PC-9 (cell line): Measurements from ENCODE around the gene NIPSNAP3A. TPM values are rescaled to one million over a fixed set of nuclear protein-coding genes. Genes with fewer than 3 reads are reported as not detected.

Experiments used
- BruUV-seq: library from RNA; stranded (reverse); fragments of 400-500 nt; replicated peaks from 2 replicates; lab custom pipeline; 2021; lab: Mats Ljungman, UMichigan
- CTCF ChIA-PET: fragments of 300-600 bp; sonication (Branson Sonifier 250); formaldehyde crosslinking; loops from one replicate; lab custom pipeline; 2022; ENCODE audit warnings: antibody characterized with exemption; lab: Charles Lee
- POLR2A ChIA-PET: fragments of 300-600 bp; sonication (Branson Sonifier 250); formaldehyde crosslinking; loops from one replicate; lab custom pipeline; 2022; ENCODE audit warnings: antibody characterized with exemption; ENCODE audit not compliant: unreplicated experiment; lab: Charles Lee
- DNase-seq, 2 experiments: peaks; one replicate each; pipeline versions ENCODE4 v3.0.0 to v3.0.0-alpha.2; 2015 to 2022; ENCODE audit warnings: mixed read lengths in 1 of 2
- H2AFZ ChIP-seq: fragments of 200-600 bp; sonication (generic); 2 replicates; pipeline ENCODE4 v1.8.1; 2017; ENCODE audit warnings: antibody characterized with exemption
- H3F3A ChIP-seq: fragments of 200-600 bp; sonication (generic); 2 replicates; pipeline ENCODE4 v1.8.1; 2017; ENCODE audit warnings: antibody characterized with exemption, mild to moderate bottlenecking, low read depth; ENCODE audit not compliant: insufficient read depth
- H3K27ac ChIP-seq: fragments of 200-600 bp; sonication (generic); 2 replicates; pipeline ENCODE4 v1.6.1; 2016; ENCODE audit warnings: mixed run types
- H3K27me3 ChIP-seq: fragments of 200-600 bp; sonication (generic); 2 replicates; pipeline ENCODE4 v1.6.1; 2016; ENCODE audit warnings: low read depth, mixed run types; ENCODE audit not compliant: insufficient read depth
- H3K36me3 ChIP-seq: fragments of 200-600 bp; sonication (generic); 2 replicates; pipeline ENCODE4 v1.6.1; 2016; ENCODE audit warnings: low read depth, mixed run types
- H3K4me1 ChIP-seq: fragments of 200-600 bp; sonication (generic); replicated peaks from 2 replicates; pipeline ENCODE4 v1.6.1; 2016; ENCODE audit warnings: mixed run types; ENCODE audit not compliant: insufficient read depth
- H3K4me2 ChIP-seq: fragments of 200-600 bp; sonication (generic); 2 replicates; pipeline ENCODE4 v1.6.1; 2017; ENCODE audit warnings: mixed run types
- H3K4me3 ChIP-seq: fragments of 200-600 bp; sonication (generic); 2 replicates; pipeline ENCODE4 v1.6.1; 2016; ENCODE audit warnings: mixed run types
- H3K79me2 ChIP-seq: fragments of 200-600 bp; sonication (generic); 2 replicates; pipeline ENCODE4 v1.6.1; 2017; ENCODE audit warnings: low read depth, mixed run types
- H3K9me2 ChIP-seq: fragments of 200-600 bp; sonication (generic); 2 replicates; pipeline ENCODE4 v1.8.1; 2017; ENCODE audit warnings: mild to moderate bottlenecking; ENCODE audit not compliant: insufficient read depth
- H3K9me3 ChIP-seq: fragments of 200-600 bp; sonication (generic); 2 replicates; pipeline ENCODE4 v1.8.1; 2016; ENCODE audit warnings: low read depth; ENCODE audit not compliant: insufficient read depth
- H4K20me1 ChIP-seq: fragments of 200-600 bp; sonication (generic); 2 replicates; pipeline ENCODE4 v1.8.1; 2017; ENCODE audit not compliant: insufficient read depth
- EZH2 ChIP-seq: fragments of 200-600 bp; sonication (generic); IDR thresholded peaks from 2 replicates; pipeline ENCODE4 v1.8.0; 2017; ENCODE audit warnings: antibody characterized with exemption, low read depth
- intact Hi-C: fragments of 100-400 bp; cut with micrococcal nuclease; formaldehyde crosslinking; loops from one replicate; pipeline ENCODE4 v1.10.0; 2022; ENCODE audit not compliant: unreplicated experiment
- total RNA-seq: library from RNA; stranded (reverse); gene quantifications from 2 replicates; pipeline ENCODE4 v1.2.3, GENCODE V29; 2021
- TF ChIP-seq, protein P1 (sequence below): fragments of 200-600 bp; sonication (generic); conservative IDR thresholded peaks from 2 replicates; pipeline ENCODE4 v1.6.1; 2017; ENCODE audit warnings: mixed run types, antibody characterized with exemption, mild to moderate bottlenecking, moderate library complexity

Gene NIPSNAP3A
- total RNA-seq, 1 experiment from 2014 or later, result 19.8 TPM

DNA sequence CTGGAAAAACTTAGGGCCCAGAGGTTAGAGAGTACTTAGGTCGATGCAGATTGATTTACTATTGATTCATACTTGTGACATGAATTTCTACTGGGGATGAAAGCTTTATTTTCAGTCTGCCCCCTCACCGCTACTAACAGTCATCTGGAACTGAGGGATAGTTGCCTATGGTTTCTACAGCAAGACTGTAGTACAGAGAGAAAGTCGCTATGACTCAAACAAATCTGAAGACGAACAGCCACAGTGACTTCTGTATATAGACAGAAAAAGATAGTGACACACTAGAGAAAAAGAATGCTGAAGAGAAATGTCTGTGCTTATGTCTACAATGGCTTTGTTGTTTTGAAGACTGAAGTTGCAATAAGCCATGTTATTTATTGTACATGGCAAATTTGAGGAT lies 35.9 kb upstream of the NIPSNAP3A start:
- Histone ChIP-seq H4K20me1 (no peaks in the 10 kb centered on the region), H2AFZ (no peak overlapping the region), H3K9me2 (no peaks in the 10 kb centered on the region), H3K4me2 (no peak overlapping the region), H3K79me2 (no peaks in the 10 kb centered on the region), H3K9me3 (no peaks in the 10 kb centered on the region; the same call in 1 of the 2 replicates), H3F3A (no peaks in the 10 kb centered on the region), H3K27me3 (peaks cover 4% of the 10 kb centered on the region; the same call in 1 of the 2 replicates), H3K36me3 (no peaks in the 10 kb centered on the region), H3K4me1 (no peaks in the 10 kb centered on the region), H3K27ac (no peak overlapping the region), H3K4me3 (no peak overlapping the region)
- DNase-seq, result no peak
- TF ChIP-seq, protein P1, sequence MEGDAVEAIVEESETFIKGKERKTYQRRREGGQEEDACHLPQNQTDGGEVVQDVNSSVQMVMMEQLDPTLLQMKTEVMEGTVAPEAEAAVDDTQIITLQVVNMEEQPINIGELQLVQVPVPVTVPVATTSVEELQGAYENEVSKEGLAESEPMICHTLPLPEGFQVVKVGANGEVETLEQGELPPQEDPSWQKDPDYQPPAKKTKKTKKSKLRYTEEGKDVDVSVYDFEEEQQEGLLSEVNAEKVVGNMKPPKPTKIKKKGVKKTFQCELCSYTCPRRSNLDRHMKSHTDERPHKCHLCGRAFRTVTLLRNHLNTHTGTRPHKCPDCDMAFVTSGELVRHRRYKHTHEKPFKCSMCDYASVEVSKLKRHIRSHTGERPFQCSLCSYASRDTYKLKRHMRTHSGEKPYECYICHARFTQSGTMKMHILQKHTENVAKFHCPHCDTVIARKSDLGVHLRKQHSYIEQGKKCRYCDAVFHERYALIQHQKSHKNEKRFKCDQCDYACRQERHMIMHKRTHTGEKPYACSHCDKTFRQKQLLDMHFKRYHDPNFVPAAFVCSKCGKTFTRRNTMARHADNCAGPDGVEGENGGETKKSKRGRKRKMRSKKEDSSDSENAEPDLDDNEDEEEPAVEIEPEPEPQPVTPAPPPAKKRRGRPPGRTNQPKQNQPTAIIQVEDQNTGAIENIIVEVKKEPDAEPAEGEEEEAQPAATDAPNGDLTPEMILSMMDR, result no peak
- TF ChIP-seq EZH2, result no peak
- BruUV-seq, result no TSS peak
- ChIA-PET POLR2A (no interaction called here), CTCF (no interaction called here)
- intact Hi-C loops, result no loop called here

DNA sequence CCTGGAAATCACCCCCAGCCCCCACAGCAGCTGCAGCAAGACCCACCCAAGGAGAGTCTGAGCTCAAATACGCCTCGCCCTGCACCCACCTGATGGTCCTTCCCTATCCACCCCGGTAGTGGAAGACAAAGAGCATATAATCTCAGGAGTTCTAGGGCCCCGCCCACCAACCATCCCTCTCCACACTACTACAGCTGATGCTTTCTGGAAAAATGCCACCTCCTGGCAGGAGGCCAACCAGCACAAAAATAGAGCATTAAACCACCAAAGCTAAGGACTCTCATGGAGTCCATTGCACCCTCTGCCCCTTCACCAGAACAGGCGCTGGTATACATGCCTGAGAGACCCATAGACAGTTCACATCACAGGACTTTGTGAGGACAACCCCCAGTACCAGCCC lies 22.5 kb upstream of the NIPSNAP3A start:
- Histone ChIP-seq H3K36me3 (no peaks in the 10 kb centered on the region), H3F3A (no peaks in the 10 kb centered on the region), H3K9me2 (no peaks in the 10 kb centered on the region; the same call in 1 of the 2 replicates), H3K27ac (no peak overlapping the region), H4K20me1 (no peaks in the 10 kb centered on the region), H3K4me2 (no peak overlapping the region), H3K4me1 (no peaks in the 10 kb centered on the region), H3K27me3 (no peaks in the 10 kb centered on the region; the same call in 1 of the 2 replicates), H3K79me2 (no peaks in the 10 kb centered on the region), H3K9me3 (no peaks in the 10 kb centered on the region; the same call in 1 of the 2 replicates), H3K4me3 (no peak overlapping the region), H2AFZ (no peak overlapping the region)
- TF ChIP-seq, protein P1, result no peak
- no peak for TF ChIP-seq EZH2
- BruUV-seq, result no TSS peak
- intact Hi-C loops, result no loop called here
- POLR2A ChIA-PET, result no interaction called here
- DNase-seq, result no peak
- CTCF ChIA-PET, result no interaction called here

DNA sequence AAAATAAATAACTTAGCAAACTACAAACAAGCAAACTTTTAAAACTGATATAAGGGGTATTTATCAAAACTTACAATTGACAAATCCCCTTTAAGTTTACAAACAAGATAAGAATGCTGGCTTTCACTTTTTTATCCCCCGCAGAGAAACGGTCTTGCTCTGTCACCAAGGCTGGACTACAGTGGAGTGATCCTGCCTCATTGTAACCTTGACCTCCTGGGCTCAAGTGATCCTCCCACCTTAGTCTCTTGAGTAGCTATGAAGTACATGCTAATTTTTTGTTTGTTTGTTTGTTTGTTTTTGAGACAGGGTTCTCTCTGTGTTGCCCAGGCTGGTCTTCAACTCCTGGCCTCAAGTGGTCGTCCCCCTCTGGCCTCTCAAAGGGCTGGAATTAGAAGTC lies 9.0 kb upstream of the NIPSNAP3A start:
- Histone ChIP-seq H3K4me2 (no peak overlapping the region), H3K36me3 (no peaks in the 10 kb centered on the region), H3K4me3 (no peak overlapping the region), H3F3A (no peaks in the 10 kb centered on the region), H3K79me2 (no peaks in the 10 kb centered on the region), H4K20me1 (no peaks in the 10 kb centered on the region), H3K4me1 (peaks cover 11% of the 10 kb centered on the region; the same call in 1 of the 2 replicates), H3K27me3 (no peaks in the 10 kb centered on the region), H3K9me3 (no peaks in the 10 kb centered on the region), H3K9me2 (no peaks in the 10 kb centered on the region), H3K27ac (no peak overlapping the region), H2AFZ (no peak overlapping the region)
- BruUV-seq, result no TSS peak
- intact Hi-C loops, result no loop called here
- no peak for TF ChIP-seq EZH2
- TF ChIP-seq, protein P1, result no peak
- POLR2A ChIA-PET, result no interaction called here
- no peak for DNase-seq
- CTCF ChIA-PET, result no interaction called here
